Measurements from ENCODE around the gene SECTM1. TPM values are rescaled to one million over a fixed set of nuclear protein-coding genes. Genes with fewer than 3 reads are reported as not detected.

SECTM1 gene
- total RNA-seq, 1 experiment from 2014 or later, result not detected

GRCh38 chr17:82287013-82287867 is 46.3 kb downstream of the SECTM1 start:
- Histone ChIP-seq H2AFZ (ENCODE audit: low read length) (no peak overlapping the region), H3K4me2 (ENCODE audit: low read depth, low read length, poor library complexity, severe bottlenecking) (no peak overlapping the region), H4K20me1 (ENCODE audit: insufficient read depth, low read depth, low read length) (no peaks in the 10 kb centered on the region), H3K9ac (ENCODE audit: low read length) (no peak overlapping the region), H3K9me2 (replicated peaks; ENCODE audit: insufficient read depth, low read length) (no peaks in the 10 kb centered on the region), H3K4me1 (ENCODE audit: low read length) (peaks cover 12% of the 10 kb centered on the region), H3K27ac (ENCODE audit: low read length) (no peak overlapping the region), H3K79me2 (ENCODE audit: low read length) (no peaks in the 10 kb centered on the region), H3K9me3 (ENCODE audit: low read length) (no peaks in the 10 kb centered on the region), H3K4me3 (ENCODE audit: low read length) (no peak overlapping the region), H3K36me3 (ENCODE audit: insufficient read depth, low read length) (no peaks in the 10 kb centered on the region), H3K27me3 (ENCODE audit: low read length) (no peaks in the 10 kb centered on the region)
- DNase-seq, result no peak

GRCh38 chr17:82285141-82285540 is 48.4 kb downstream of the SECTM1 start:
- no peak overlapping the region for H3K4me2 ChIP-seq (ENCODE audit: low read depth, low read length, poor library complexity, severe bottlenecking)
- no peak overlapping the region for H3K27ac ChIP-seq (ENCODE audit: low read length)
- no peaks in the 10 kb centered on the region for H3K36me3 ChIP-seq (ENCODE audit: insufficient read depth, low read length)
- H3K4me3 ChIP-seq (ENCODE audit: low read length), result no peak overlapping the region
- DNase-seq, result no peak
- H3K9me3 ChIP-seq (ENCODE audit: low read length), result no peaks in the 10 kb centered on the region
- no peaks in the 10 kb centered on the region for H3K79me2 ChIP-seq (ENCODE audit: low read length)
- no peaks in the 10 kb centered on the region for H3K27me3 ChIP-seq (ENCODE audit: low read length)
- no peak overlapping the region for H3K9ac ChIP-seq (ENCODE audit: low read length)
- H3K9me2 ChIP-seq (replicated peaks; ENCODE audit: insufficient read depth, low read length), result no peaks in the 10 kb centered on the region
- no peak overlapping the region for H2AFZ ChIP-seq (ENCODE audit: low read length)
- H4K20me1 ChIP-seq (ENCODE audit: insufficient read depth, low read depth, low read length), result no peaks in the 10 kb centered on the region
- H3K4me1 ChIP-seq (ENCODE audit: low read length), result peaks cover 5% of the 10 kb centered on the region; the same call in 1 of the 2 replicates

- Histone ChIP-seq H3K4me2 (ENCODE audit: low read depth, low read length, poor library complexity, severe bottlenecking) (no peak overlapping the region), H3K36me3 (ENCODE audit: insufficient read depth, low read length) (no peaks in the 10 kb centered on the region), H3K4me1 (ENCODE audit: low read length) (peaks cover 5% of the 10 kb centered on the region; the same call in 1 of the 2 replicates), H3K4me3 (ENCODE audit: low read length) (no peak overlapping the region), H4K20me1 (ENCODE audit: insufficient read depth, low read depth, low read length) (no peaks in the 10 kb centered on the region), H3K9ac (ENCODE audit: low read length) (peak overlapping the region; percentile 2; the same call in 1 of the 2 replicates), H2AFZ (ENCODE audit: low read length) (no peak overlapping the region), H3K27ac (ENCODE audit: low read length) (no peak overlapping the region), H3K9me3 (ENCODE audit: low read length) (no peaks in the 10 kb centered on the region), H3K27me3 (ENCODE audit: low read length) (no peaks in the 10 kb centered on the region), H3K9me2 (replicated peaks; ENCODE audit: insufficient read depth, low read length) (no peaks in the 10 kb centered on the region), H3K79me2 (ENCODE audit: low read length) (no peaks in the 10 kb centered on the region)
- peak; percentile 42 for DNase-seq
Observed at GRCh38 chr17:82283208-82283749, 50.3 kb downstream of the SECTM1 start.

GRCh38 chr17:82282239-82283207 is 51.0 kb downstream of the SECTM1 start:
- Histone ChIP-seq H3K79me2 (ENCODE audit: low read length) (no peaks in the 10 kb centered on the region), H3K9me2 (replicated peaks; ENCODE audit: insufficient read depth, low read length) (no peaks in the 10 kb centered on the region), H3K27me3 (ENCODE audit: low read length) (no peaks in the 10 kb centered on the region), H4K20me1 (ENCODE audit: insufficient read depth, low read depth, low read length) (no peaks in the 10 kb centered on the region), H3K9ac (ENCODE audit: low read length) (no peak overlapping the region), H3K27ac (ENCODE audit: low read length) (no peak overlapping the region), H3K36me3 (ENCODE audit: insufficient read depth, low read length) (no peaks in the 10 kb centered on the region), H3K9me3 (ENCODE audit: low read length) (no peaks in the 10 kb centered on the region), H3K4me1 (ENCODE audit: low read length) (peaks cover 5% of the 10 kb centered on the region; the same call in 1 of the 2 replicates), H2AFZ (ENCODE audit: low read length) (no peak overlapping the region), H3K4me2 (ENCODE audit: low read depth, low read length, poor library complexity, severe bottlenecking) (no peak overlapping the region), H3K4me3 (ENCODE audit: low read length) (no peak overlapping the region)
- DNase-seq, result no peak

- no peaks in the 10 kb centered on the region for H3K27me3 ChIP-seq (ENCODE audit: low read length)
- DNase-seq, result no peak
- H3K36me3 ChIP-seq (ENCODE audit: insufficient read depth, low read length), result no peaks in the 10 kb centered on the region
- H3K9me2 ChIP-seq (replicated peaks; ENCODE audit: insufficient read depth, low read length), result no peaks in the 10 kb centered on the region
- H3K27ac ChIP-seq (ENCODE audit: low read length), result no peak overlapping the region
- no peak overlapping the region for H3K9ac ChIP-seq (ENCODE audit: low read length)
- no peak overlapping the region for H3K4me3 ChIP-seq (ENCODE audit: low read length)
- no peak overlapping the region for H2AFZ ChIP-seq (ENCODE audit: low read length)
- peaks cover 5% of the 10 kb centered on the region; the same call in 1 of the 2 replicates for H3K4me1 ChIP-seq (ENCODE audit: low read length)
- no peaks in the 10 kb centered on the region for H4K20me1 ChIP-seq (ENCODE audit: insufficient read depth, low read depth, low read length)
- H3K79me2 ChIP-seq (ENCODE audit: low read length), result no peaks in the 10 kb centered on the region
- H3K9me3 ChIP-seq (ENCODE audit: low read length), result no peaks in the 10 kb centered on the region
- H3K4me2 ChIP-seq (ENCODE audit: low read depth, low read length, poor library complexity, severe bottlenecking), result no peak overlapping the region
Observed at GRCh38 chr17:82281502-82282238, 51.9 kb downstream of the SECTM1 start.

GRCh38 chr17:82281076-82281475 is 52.5 kb downstream of the SECTM1 start:
- no peak for DNase-seq
- no peak overlapping the region for H2AFZ ChIP-seq (ENCODE audit: low read length)
- H3K9me3 ChIP-seq (ENCODE audit: low read length), result no peaks in the 10 kb centered on the region
- H3K4me1 ChIP-seq (ENCODE audit: low read length), result peaks cover 5% of the 10 kb centered on the region; the same call in 1 of the 2 replicates
- no peak overlapping the region for H3K9ac ChIP-seq (ENCODE audit: low read length)
- no peaks in the 10 kb centered on the region for H4K20me1 ChIP-seq (ENCODE audit: insufficient read depth, low read depth, low read length)
- H3K36me3 ChIP-seq (ENCODE audit: insufficient read depth, low read length), result no peaks in the 10 kb centered on the region
- no peak overlapping the region for H3K4me2 ChIP-seq (ENCODE audit: low read depth, low read length, poor library complexity, severe bottlenecking)
- H3K9me2 ChIP-seq (replicated peaks; ENCODE audit: insufficient read depth, low read length), result no peaks in the 10 kb centered on the region
- H3K4me3 ChIP-seq (ENCODE audit: low read length), result no peak overlapping the region
- no peaks in the 10 kb centered on the region for H3K79me2 ChIP-seq (ENCODE audit: low read length)
- no peak overlapping the region for H3K27ac ChIP-seq (ENCODE audit: low read length)
- H3K27me3 ChIP-seq (ENCODE audit: low read length), result no peaks in the 10 kb centered on the region

- no peak for DNase-seq
- Histone ChIP-seq H3K79me2 (ENCODE audit: low read length) (no peaks in the 10 kb centered on the region), H3K4me3 (ENCODE audit: low read length) (no peak overlapping the region)
Observed at GRCh38 chr17:82280537-82280936, 53.0 kb downstream of the SECTM1 start.

More at GRCh38 chr17:82280537-82280936, 53.0 kb downstream of the SECTM1 start:
- Histone ChIP-seq H3K27me3 (ENCODE audit: low read length) (no peaks in the 10 kb centered on the region), H3K9me2 (replicated peaks; ENCODE audit: insufficient read depth, low read length) (no peaks in the 10 kb centered on the region), H3K27ac (ENCODE audit: low read length) (no peak overlapping the region), H4K20me1 (ENCODE audit: insufficient read depth, low read depth, low read length) (no peaks in the 10 kb centered on the region), H3K4me1 (ENCODE audit: low read length) (peaks cover 5% of the 10 kb centered on the region; the same call in 1 of the 2 replicates), H3K9me3 (ENCODE audit: low read length) (no peaks in the 10 kb centered on the region), H3K4me2 (ENCODE audit: low read depth, low read length, poor library complexity, severe bottlenecking) (no peak overlapping the region), H3K36me3 (ENCODE audit: insufficient read depth, low read length) (no peaks in the 10 kb centered on the region), H2AFZ (ENCODE audit: low read length) (no peak overlapping the region), H3K9ac (ENCODE audit: low read length) (no peak overlapping the region)

Data from Karpas-422 (cell line).